NCI-H2227 (cell line): ENCODE measurements around the gene EPB41L3.
"Not testable (repeated sequence)": the region's sequence is repeated elsewhere in the genome, so short reads cannot be mapped to it uniquely, and the experiment has no call there.

Experiments used
- DNase-seq: peaks from one replicate; lab custom pipeline; 2025; ENCODE audit not compliant: unreplicated experiment; lab: John Stamatoyannopoulos, UW

Gene EPB41L3

GRCh38 chr18:5543773-5544389 is at the start of gene EPB41L3:
EPB41L3 (minus strand) TSS chr18:5543997; CDS start chr18:5489183, 54,814 bp downstream.
- DNase-seq: no peak

GRCh38 chr18:5588529-5588928 is 44.7 kb upstream of the EPB41L3 start:
- DNase-seq: no peak

GRCh38 chr18:5585653-5586052 is 41.9 kb upstream of the EPB41L3 start:
- DNase-seq: no peak

- no peak for DNase-seq
Observed at GRCh38 chr18:5584746-5585417, 41.1 kb upstream of the EPB41L3 start.

- no peak for DNase-seq
Observed at GRCh38 chr18:5582849-5583681, 39.3 kb upstream of the EPB41L3 start.

DNA sequence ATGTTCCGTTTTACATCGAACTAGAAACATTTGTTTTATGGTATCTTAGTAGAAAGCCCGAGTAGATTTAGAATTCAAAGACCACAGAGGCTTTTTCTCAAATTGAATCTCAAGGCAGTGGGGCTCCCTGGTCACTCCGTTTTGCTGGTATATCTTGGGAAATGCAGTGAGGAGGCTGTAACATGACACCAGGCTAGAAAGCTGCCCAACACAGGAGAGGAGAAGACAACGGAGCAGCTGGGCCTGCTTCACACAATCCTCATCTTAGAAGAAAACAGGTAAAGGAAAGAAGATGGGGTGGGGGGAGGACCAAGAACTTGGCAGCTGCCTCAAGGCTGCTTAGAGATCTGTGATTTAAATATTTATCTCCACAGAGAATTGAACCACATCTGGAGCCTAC is 38.3 kb upstream of the EPB41L3 start:
- DNase-seq: no peak

- DNase-seq: no peak
Observed at GRCh38 chr18:5574843-5575242, 31.0 kb upstream of the EPB41L3 start.

- DNase-seq: no peak
Observed at GRCh38 chr18:5571666-5572065, 27.9 kb upstream of the EPB41L3 start.

- not testable (repeated sequence) for DNase-seq
Observed at GRCh38 chr18:5570613-5571012, 26.8 kb upstream of the EPB41L3 start.

DNA sequence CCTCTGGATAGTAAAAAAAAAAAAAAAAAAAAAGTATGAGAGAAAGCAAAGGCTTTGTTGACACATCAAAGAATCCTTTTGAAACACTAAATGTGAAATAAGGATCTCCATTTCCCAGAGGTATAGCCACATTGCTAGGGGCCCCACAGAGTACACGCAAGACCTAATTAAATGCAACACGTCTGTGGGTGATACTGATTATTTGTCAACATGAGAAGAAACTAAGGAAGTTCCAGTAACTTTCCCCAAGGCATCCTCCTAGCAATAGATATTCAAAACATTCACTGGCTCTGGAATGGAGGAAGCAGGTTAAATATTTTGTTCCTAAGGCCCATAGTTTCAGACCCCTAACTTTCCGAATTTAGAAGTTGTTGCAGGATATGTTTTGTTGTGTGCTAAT is 24.6 kb upstream of the EPB41L3 start:
- DNase-seq: no peak

DNA sequence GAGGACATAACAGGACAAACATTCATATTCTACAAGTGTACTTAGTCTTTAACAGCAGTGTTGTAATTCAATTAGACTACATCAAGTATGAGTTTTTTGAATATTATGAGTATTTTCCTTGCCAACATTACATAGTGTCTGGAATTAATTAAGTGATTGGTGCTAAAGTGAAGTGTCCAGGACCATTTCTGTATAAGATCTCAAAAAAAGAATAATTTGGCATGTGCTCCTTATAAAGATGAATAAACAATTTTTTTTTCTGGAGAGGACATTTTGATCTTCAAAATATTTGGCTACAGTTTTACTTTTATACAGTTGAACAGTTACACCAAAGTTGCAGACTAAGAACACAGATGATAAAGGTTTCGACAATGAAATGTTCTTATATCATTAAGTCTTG is 15.1 kb upstream of the EPB41L3 start:
- no peak for DNase-seq

DNA sequence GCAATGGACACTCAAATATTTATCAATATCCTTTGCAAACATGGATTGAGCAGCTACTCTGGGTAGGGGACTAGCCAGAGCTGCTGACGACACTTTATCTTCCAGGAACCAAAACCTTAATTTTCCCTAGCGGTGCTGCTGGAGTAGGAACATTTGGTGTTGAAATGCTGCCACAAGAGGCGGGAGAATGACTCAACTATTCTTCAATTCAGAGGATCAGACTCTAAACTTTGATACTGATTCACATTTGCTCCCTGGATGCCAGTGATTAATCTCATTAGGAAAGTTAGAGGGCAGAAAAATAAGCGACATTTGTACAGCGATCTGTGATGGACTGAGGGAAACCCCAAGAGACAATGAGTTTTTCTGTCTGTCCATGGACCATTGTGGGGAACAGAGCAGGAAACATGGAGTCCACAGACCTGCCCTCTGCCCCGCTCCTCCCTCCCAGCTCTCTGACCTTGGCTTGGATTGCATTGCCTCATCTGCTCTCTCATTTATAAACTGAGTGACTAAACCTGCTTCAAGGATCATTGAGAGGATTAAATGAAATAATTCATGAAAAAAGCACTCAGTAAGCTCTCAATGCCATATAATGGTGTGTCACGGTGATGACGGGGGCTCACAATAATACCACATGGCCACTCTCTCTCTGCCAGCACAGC is 12.6 kb upstream of the EPB41L3 start:
- no peak for DNase-seq

- DNase-seq: no peak
Observed at GRCh38 chr18:5554629-5555028, 10.8 kb upstream of the EPB41L3 start.

DNA sequence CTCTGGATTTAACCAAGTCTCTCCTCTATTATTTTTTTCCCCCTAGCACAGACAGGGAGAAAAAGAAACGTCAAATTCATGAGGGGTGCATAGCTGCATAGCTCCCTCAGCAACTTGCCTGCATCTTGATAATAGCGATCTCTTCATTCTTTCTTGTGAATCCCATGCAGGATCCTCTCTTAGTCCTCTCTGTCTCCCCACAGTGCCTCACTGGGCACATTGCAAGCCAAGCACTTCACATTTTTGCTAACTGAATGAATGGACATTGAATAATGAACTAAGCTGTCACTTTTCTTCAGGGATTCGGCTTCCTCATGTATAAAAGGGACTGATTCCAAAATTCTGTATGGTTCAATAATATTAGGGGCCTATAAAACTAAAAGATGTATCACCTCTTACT is 2.9 kb upstream of the EPB41L3 start:
- DNase-seq: no peak

- DNase-seq: no peak
Observed at GRCh38 chr18:5543036-5543680, 639 bp downstream of the EPB41L3 start.

GRCh38 chr18:5542515-5543035 is 1.2 kb downstream of the EPB41L3 start:
- DNase-seq: no peak

- no peak for DNase-seq
Observed at GRCh38 chr18:5541644-5542043, 2.2 kb downstream of the EPB41L3 start.

DNA sequence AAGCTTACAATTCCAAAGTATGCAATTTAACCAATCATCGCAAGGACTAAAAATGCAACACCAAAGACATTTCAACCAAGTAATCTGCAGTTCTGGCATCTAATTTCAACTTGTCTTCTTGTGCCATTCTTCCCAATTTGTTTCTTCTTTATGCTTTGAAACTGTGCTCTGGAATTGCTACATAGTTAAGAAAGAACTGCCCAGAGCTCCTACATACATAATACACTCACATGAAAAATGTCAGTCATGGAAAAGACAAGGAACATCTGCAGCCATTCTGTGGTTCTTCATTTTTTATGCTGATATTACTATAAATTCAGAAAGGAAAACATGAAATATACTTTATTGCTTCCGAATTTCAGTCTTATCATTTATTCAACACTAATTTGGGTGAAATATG is 4.4 kb downstream of the EPB41L3 start:
- no peak for DNase-seq

- no peak for DNase-seq
Observed at GRCh38 chr18:5538544-5538943, 5.3 kb downstream of the EPB41L3 start.

- DNase-seq: no peak
Observed at GRCh38 chr18:5537860-5538259, 5.9 kb downstream of the EPB41L3 start.

DNA sequence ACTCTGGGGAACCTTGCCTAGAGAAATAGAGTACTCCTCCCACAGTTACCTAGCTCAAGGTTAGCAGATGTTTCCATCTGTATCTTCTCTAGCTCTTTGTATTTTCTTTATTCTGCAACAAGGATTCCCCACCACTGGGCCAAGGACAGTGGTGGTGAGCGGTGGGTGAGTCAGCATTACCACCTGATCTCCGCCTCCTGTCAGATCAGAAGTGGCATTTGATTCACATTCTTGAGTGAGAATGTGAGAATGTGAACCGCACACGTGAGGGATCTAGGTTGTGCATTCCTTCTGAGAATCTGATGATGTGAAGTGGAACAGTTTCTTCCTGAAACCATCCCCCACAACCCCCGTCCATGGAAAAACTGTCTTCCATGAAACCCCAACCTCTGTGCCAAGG is 9.0 kb downstream of the EPB41L3 start:
- no peak for DNase-seq
